ENCODE results near the gene ZNF654.

The ZNF654 gene

DNA sequence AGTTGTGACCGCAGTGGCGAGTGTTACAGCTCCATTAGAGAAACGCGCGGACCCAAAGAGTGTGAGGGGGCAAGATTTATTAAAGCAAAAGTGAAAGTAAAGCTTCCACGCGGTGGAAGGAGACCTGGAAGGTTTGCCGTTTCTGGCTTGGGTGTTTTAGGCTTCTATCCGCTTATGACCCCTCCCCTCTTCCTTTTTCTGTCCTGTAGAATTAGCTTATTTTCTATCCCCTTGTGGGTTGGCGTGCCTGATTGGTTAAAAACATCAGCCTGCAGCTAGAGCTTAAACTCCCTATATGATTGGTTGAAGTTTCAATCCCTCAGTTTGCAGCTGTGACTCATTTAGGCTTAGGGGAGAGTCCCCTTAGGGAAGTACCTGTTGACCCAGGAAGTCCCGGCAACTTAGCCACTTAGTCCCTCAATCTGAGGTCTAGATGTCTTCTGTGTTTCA is 130.3 kb downstream of the ZNF654 start:
- Mint-ChIP-seq H3K27me3 (no peaks in the 10 kb centered on the region), H3K9me3 (peaks cover 11% of the 10 kb centered on the region), H3K4me1 (ENCODE audit: low read depth) (peaks cover 7% of the 10 kb centered on the region), H3K36me3 (ENCODE audit: low read depth) (no peaks in the 10 kb centered on the region), H3K27ac (peak overlapping the region; percentile 7), H3K4me3 (no peak overlapping the region)

DNA sequence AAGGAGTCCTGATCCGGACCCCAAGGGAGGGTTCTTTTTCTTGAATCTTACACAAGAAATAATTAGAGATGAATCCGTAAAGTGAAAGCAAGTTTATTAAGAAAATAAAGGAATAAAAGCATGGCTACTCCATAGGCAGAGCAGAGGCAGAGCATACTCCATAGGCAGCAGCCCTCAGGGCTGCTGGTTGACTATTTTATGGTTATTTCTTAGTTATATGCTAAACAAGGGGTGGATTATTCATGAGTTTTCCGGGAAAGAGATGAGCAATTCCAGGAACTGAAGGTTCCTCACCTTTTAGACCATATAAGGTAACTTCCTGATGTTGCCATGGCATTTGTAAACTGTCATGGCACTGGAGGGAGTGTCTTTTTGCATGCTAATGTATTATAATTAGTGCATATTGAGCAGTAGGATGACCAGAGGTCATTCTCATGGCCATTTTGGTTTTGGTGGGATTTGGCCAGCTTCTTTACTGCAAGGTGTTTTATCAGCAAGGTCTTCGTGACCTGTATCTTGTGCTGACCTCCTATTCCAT is 132.9 kb downstream of the ZNF654 start:
- H3K27me3 Mint-ChIP-seq, result no peaks in the 10 kb centered on the region
- H3K4me3 Mint-ChIP-seq, result no peak overlapping the region
- peaks cover 5% of the 10 kb centered on the region for H3K9me3 Mint-ChIP-seq
- no peak overlapping the region for H3K27ac Mint-ChIP-seq
- no peaks in the 10 kb centered on the region for H3K36me3 Mint-ChIP-seq (ENCODE audit: low read depth)
- peaks cover 13% of the 10 kb centered on the region for H3K4me1 Mint-ChIP-seq (ENCODE audit: low read depth)

DNA sequence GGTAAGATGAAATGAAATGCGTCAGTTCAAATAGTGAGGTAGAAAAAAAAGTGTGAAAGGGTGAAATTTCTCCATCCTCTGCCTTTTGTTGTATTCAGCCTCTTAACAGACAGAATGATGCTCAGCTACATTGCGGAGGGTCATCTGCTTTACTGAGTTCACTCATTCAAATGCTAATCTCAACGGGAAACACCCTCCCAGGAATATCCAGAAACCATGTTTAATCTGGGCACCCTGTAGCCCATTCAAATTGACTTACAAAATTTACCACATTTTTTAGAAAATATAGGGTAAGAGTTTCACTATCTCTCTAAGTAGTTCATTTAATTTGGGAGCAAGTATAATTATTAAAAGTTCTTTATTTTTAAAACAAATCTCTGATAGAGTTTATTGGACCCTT is 133.6 kb downstream of the ZNF654 start:
- no peak overlapping the region for H3K4me3 Mint-ChIP-seq
- no peaks in the 10 kb centered on the region for H3K36me3 Mint-ChIP-seq (ENCODE audit: low read depth)
- H3K27me3 Mint-ChIP-seq, result no peaks in the 10 kb centered on the region
- no peak overlapping the region for H3K27ac Mint-ChIP-seq
- peaks cover 13% of the 10 kb centered on the region for H3K4me1 Mint-ChIP-seq (ENCODE audit: low read depth)
- peaks cover 5% of the 10 kb centered on the region for H3K9me3 Mint-ChIP-seq
